ENCODE data around the gene SLF2. TPM values are rescaled to one million over a fixed set of nuclear protein-coding genes. Genes with fewer than 3 reads are reported as not detected.

Gene SLF2
- total and polyA plus RNA-seq, 9 of the 15 experiments (the other 6 are each of a cell fraction or from before 2014, with no cell fraction given): 1.7 to 18.4 (median 7.8) TPM

- no peak for TF ChIP-seq PRDM10 (IDR thresholded peaks at IDR 0.05; ENCODE audit: partially characterized antibody)
- TF ChIP-seq RNF219 (CRISPR knock-in tag; IDR thresholded peaks at IDR 0.05): no peak
- no peak for TF ChIP-seq ZNF764 (CRISPR knock-in tag; IDR thresholded peaks at IDR 0.05; ENCODE audit: low read depth)
- TF ChIP-seq CXXC5 (CRISPR knock-in tag; IDR thresholded peaks at IDR 0.05): no peak; the same call in 1 of the 2 replicates
- no peak for TF ChIP-seq PHTF2 (CRISPR knock-in tag; IDR thresholded peaks at IDR 0.05)
- TF ChIP-seq TFE3 (CRISPR knock-in tag; IDR thresholded peaks at IDR 0.05): peak; percentile 94
- TF ChIP-seq ZBTB33 (CRISPR knock-in tag; IDR thresholded peaks at IDR 0.05): no peak
- TF ChIP-seq EP300 (IDR thresholded peaks at IDR 0.05; ENCODE audit: low read length): no peak
- no peak for TF ChIP-seq XRCC3 (IDR thresholded peaks at IDR 0.05)
- no peak for TF ChIP-seq SNAPC5 (CRISPR knock-in tag; IDR thresholded peaks at IDR 0.05)
- TF ChIP-seq PREB (CRISPR knock-in tag; IDR thresholded peaks at IDR 0.05): no peak
- TF ChIP-seq NFIC (IDR thresholded peaks at IDR 0.05): no peak
- TF ChIP-seq TOE1 (IDR thresholded peaks at IDR 0.05; ENCODE audit: borderline replicate concordance): peak; percentile 88
- no peak for TF ChIP-seq TOE1 (CRISPR knock-in tag; IDR thresholded peaks at IDR 0.05; ENCODE audit: borderline replicate concordance, low read depth)
Observed at GRCh38 chr10:100996678-100997359, 84.1 kb downstream of the SLF2 start (continued).
